ENCODE results near the gene ADAMTS16. TPM values are rescaled to one million over a fixed set of nuclear protein-coding genes. Genes with fewer than 3 reads are reported as not detected.

Gene ADAMTS16
- total RNA-seq (2014; rRNA removed; shearing (Covaris generic)): 5.4 and 7.5 TPM in 2 replicates

GRCh38 chr5:5139777-5140478 is at the start of gene ADAMTS16:
Gene ADAMTS16, plus strand, starts transcription at chr5:5140330. Its CDS starts 138 bp downstream, at chr5:5140468.
- H3K4me1 ChIP-seq (replicated peaks): peaks cover 30% of the 10 kb centered on the region
- peaks cover 29% of the 10 kb centered on the region for H3K27me3 ChIP-seq (replicated peaks)
- no peak within 1 kb of the TSS for H3K27ac ChIP-seq
- DNase-seq (ENCODE audit: low read depth in 1 of 2, low spot score in 2 of 2): no peak
- H3K36me3 ChIP-seq: 0 out of 2 replicates have a peak, but pooled peaks cover 5% of the 10 kb centered on the region
- peak within 1 kb of the TSS; percentile 21 for H3K4me3 ChIP-seq
- H3K9me3 ChIP-seq (replicated peaks): 0 out of 2 replicates have a peak, but pooled peaks cover 4% of the 10 kb centered on the region

- H3K4me1 ChIP-seq (replicated peaks): no peaks in the 10 kb centered on the region
- no peak overlapping the region for H3K4me3 ChIP-seq
- DNase-seq (ENCODE audit: low read depth in 1 of 2, low spot score in 2 of 2): no peak
- no peaks in the 10 kb centered on the region for H3K36me3 ChIP-seq
- H3K27me3 ChIP-seq (replicated peaks): peaks cover 26% of the 10 kb centered on the region
- no peaks in the 10 kb centered on the region for H3K9me3 ChIP-seq (replicated peaks)
- H3K27ac ChIP-seq: no peak overlapping the region
Observed at GRCh38 chr5:5092149-5092548, 48.0 kb upstream of the ADAMTS16 start.

- no peak for DNase-seq (ENCODE audit: low read depth in 1 of 2, low spot score in 2 of 2)
- no peaks in the 10 kb centered on the region for H3K36me3 ChIP-seq
- no peaks in the 10 kb centered on the region for H3K4me1 ChIP-seq (replicated peaks)
- no peak overlapping the region for H3K27ac ChIP-seq
- H3K27me3 ChIP-seq (replicated peaks): peaks cover 6% of the 10 kb centered on the region; the same call in 1 of the 2 replicates
- H3K4me3 ChIP-seq: no peak overlapping the region
- H3K9me3 ChIP-seq (replicated peaks): no peaks in the 10 kb centered on the region
Observed at GRCh38 chr5:5100635-5101034, 39.5 kb upstream of the ADAMTS16 start.

- Histone ChIP-seq H3K27ac (no peak overlapping the region), H3K36me3 (no peaks in the 10 kb centered on the region), H3K9me3 (replicated peaks) (no peaks in the 10 kb centered on the region), H3K27me3 (replicated peaks) (0 out of 2 replicates have a peak, but pooled peaks cover under 1% of the 10 kb centered on the region), H3K4me1 (replicated peaks) (no peaks in the 10 kb centered on the region), H3K4me3 (no peak overlapping the region)
- no peak for DNase-seq (ENCODE audit: low read depth in 1 of 2, low spot score in 2 of 2)
Observed at GRCh38 chr5:5101676-5102075, 38.5 kb upstream of the ADAMTS16 start.

GRCh38 chr5:5103245-5103644 is 36.9 kb upstream of the ADAMTS16 start:
- Histone ChIP-seq H3K27me3 (replicated peaks) (no peaks in the 10 kb centered on the region), H3K27ac (no peak overlapping the region), H3K4me3 (no peak overlapping the region), H3K9me3 (replicated peaks) (no peaks in the 10 kb centered on the region), H3K4me1 (replicated peaks) (no peaks in the 10 kb centered on the region), H3K36me3 (no peaks in the 10 kb centered on the region)
- no peak for DNase-seq (ENCODE audit: low read depth in 1 of 2, low spot score in 2 of 2)

GRCh38 chr5:5104550-5104949 is 35.6 kb upstream of the ADAMTS16 start:
- Histone ChIP-seq H3K4me3 (no peak overlapping the region), H3K4me1 (replicated peaks) (no peaks in the 10 kb centered on the region), H3K27ac (no peak overlapping the region), H3K9me3 (replicated peaks) (no peaks in the 10 kb centered on the region), H3K27me3 (replicated peaks) (no peaks in the 10 kb centered on the region), H3K36me3 (no peaks in the 10 kb centered on the region)
- no peak for DNase-seq (ENCODE audit: low read depth in 1 of 2, low spot score in 2 of 2)

- Histone ChIP-seq H3K36me3 (no peaks in the 10 kb centered on the region), H3K9me3 (replicated peaks) (no peaks in the 10 kb centered on the region), H3K27ac (no peak overlapping the region), H3K4me1 (replicated peaks) (no peaks in the 10 kb centered on the region), H3K4me3 (no peak overlapping the region), H3K27me3 (replicated peaks) (no peaks in the 10 kb centered on the region)
- no peak for DNase-seq (ENCODE audit: low read depth in 1 of 2, low spot score in 2 of 2)
Observed at GRCh38 chr5:5105531-5105930, 34.6 kb upstream of the ADAMTS16 start.

GRCh38 chr5:5116956-5117355 is 23.2 kb upstream of the ADAMTS16 start:
- H3K36me3 ChIP-seq: no peaks in the 10 kb centered on the region
- DNase-seq (ENCODE audit: low read depth in 1 of 2, low spot score in 2 of 2): no peak
- H3K9me3 ChIP-seq (replicated peaks): no peaks in the 10 kb centered on the region
- H3K27me3 ChIP-seq (replicated peaks): peaks cover 28% of the 10 kb centered on the region
- no peaks in the 10 kb centered on the region for H3K4me1 ChIP-seq (replicated peaks)
- no peak overlapping the region for H3K27ac ChIP-seq
- no peak overlapping the region for H3K4me3 ChIP-seq

- H3K36me3 ChIP-seq: no peaks in the 10 kb centered on the region
- no peak for DNase-seq (ENCODE audit: low read depth in 1 of 2, low spot score in 2 of 2)
- no peaks in the 10 kb centered on the region for H3K9me3 ChIP-seq (replicated peaks)
- no peak overlapping the region for H3K4me3 ChIP-seq
- H3K27ac ChIP-seq: no peak overlapping the region
- peaks cover 14% of the 10 kb centered on the region for H3K27me3 ChIP-seq (replicated peaks)
- peaks cover 7% of the 10 kb centered on the region for H3K4me1 ChIP-seq (replicated peaks)
Observed at GRCh38 chr5:5122776-5123175, 17.4 kb upstream of the ADAMTS16 start.

GRCh38 chr5:5124231-5124630 is 15.9 kb upstream of the ADAMTS16 start:
- no peaks in the 10 kb centered on the region for H3K9me3 ChIP-seq (replicated peaks)
- no peak overlapping the region for H3K4me3 ChIP-seq
- H3K36me3 ChIP-seq: no peaks in the 10 kb centered on the region
- H3K4me1 ChIP-seq (replicated peaks): peaks cover 7% of the 10 kb centered on the region
- peaks cover 14% of the 10 kb centered on the region for H3K27me3 ChIP-seq (replicated peaks)
- no peak for DNase-seq (ENCODE audit: low read depth in 1 of 2, low spot score in 2 of 2)
- no peak overlapping the region for H3K27ac ChIP-seq

GRCh38 chr5:5126444-5126843 is 13.7 kb upstream of the ADAMTS16 start:
- no peak overlapping the region for H3K27ac ChIP-seq
- no peaks in the 10 kb centered on the region for H3K9me3 ChIP-seq (replicated peaks)
- peaks cover 14% of the 10 kb centered on the region for H3K27me3 ChIP-seq (replicated peaks)
- peaks cover 7% of the 10 kb centered on the region for H3K4me1 ChIP-seq (replicated peaks)
- peak; percentile 40 to 66 for DNase-seq (ENCODE audit: low read depth in 1 of 2, low spot score in 2 of 2)
- H3K4me3 ChIP-seq: no peak overlapping the region
- no peaks in the 10 kb centered on the region for H3K36me3 ChIP-seq

GRCh38 chr5:5128766-5129165 is 11.4 kb upstream of the ADAMTS16 start:
- DNase-seq (ENCODE audit: low read depth in 1 of 2, low spot score in 2 of 2): no peak
- no peak overlapping the region for H3K27ac ChIP-seq
- H3K36me3 ChIP-seq: no peaks in the 10 kb centered on the region

GRCh38 chr5:5132234-5132633 is 7.9 kb upstream of the ADAMTS16 start:
- no peak overlapping the region for H3K4me3 ChIP-seq
- peaks cover 14% of the 10 kb centered on the region for H3K4me1 ChIP-seq (replicated peaks)
- no peak overlapping the region for H3K27ac ChIP-seq
- H3K9me3 ChIP-seq (replicated peaks): peaks cover 4% of the 10 kb centered on the region; the same call in 1 of the 2 replicates
- no peak for DNase-seq (ENCODE audit: low read depth in 1 of 2, low spot score in 2 of 2)
- H3K36me3 ChIP-seq: no peaks in the 10 kb centered on the region
- H3K27me3 ChIP-seq (replicated peaks): no peaks in the 10 kb centered on the region; the same call in none of the 2 replicates

More at GRCh38 chr5:5128766-5129165, 11.4 kb upstream of the ADAMTS16 start:
- peaks cover 7% of the 10 kb centered on the region for H3K4me1 ChIP-seq (replicated peaks)
- no peaks in the 10 kb centered on the region; the same call in 1 of the 2 replicates for H3K9me3 ChIP-seq (replicated peaks)
- no peak overlapping the region for H3K4me3 ChIP-seq
- peaks cover 2% of the 10 kb centered on the region for H3K27me3 ChIP-seq (replicated peaks)

- H3K36me3 ChIP-seq: no peaks in the 10 kb centered on the region
- no peak overlapping the region for H3K4me3 ChIP-seq
- peaks cover 14% of the 10 kb centered on the region for H3K4me1 ChIP-seq (replicated peaks)
- H3K27ac ChIP-seq: no peak overlapping the region
- DNase-seq (ENCODE audit: low read depth in 1 of 2, low spot score in 2 of 2): no peak
- H3K9me3 ChIP-seq (replicated peaks): peaks cover 4% of the 10 kb centered on the region; the same call in 1 of the 2 replicates
- no peaks in the 10 kb centered on the region; the same call in none of the 2 replicates for H3K27me3 ChIP-seq (replicated peaks)
Observed at GRCh38 chr5:5132693-5133295, 7.3 kb upstream of the ADAMTS16 start.
